Measurements from ENCODE around the gene MYEOV. TPM values are rescaled to one million over a fixed set of nuclear protein-coding genes. Genes with fewer than 3 reads are reported as not detected.

Gene MYEOV
- total and polyA plus RNA-seq, 4 donors, result 0.37 to 0.82 (median 0.64) TPM

- WGBS, 2 donors, result 86 to 88% methylated on average over 8 of the region's 8 CpGs
- no peak for TF ChIP-seq CTCF (IDR thresholded peaks at IDR 0.05; ENCODE audit: control extremely low read depth, extremely low read depth)
Measured at GRCh38 chr11:69309631-69310280, 15.8 kb downstream of the MYEOV start.

GRCh38 chr11:69310351-69310750 is 16.4 kb downstream of the MYEOV start:
- H3K4me3 ChIP-seq, result no peak overlapping the region
- no peaks in the 10 kb centered on the region for H3K36me3 ChIP-seq (ENCODE audit: control insufficient read depth in 4 of 4, insufficient read depth in 4 of 4, low read length in 4 of 4)
- peaks cover 0 to 2% (median 0%) of the 10 kb centered on the region in 4 donors for H3K9me3 ChIP-seq (ENCODE audit: control insufficient read depth in 4 of 4, insufficient read depth in 3 of 4, low read length in 3 of 4)
- DNase-seq, result peak in 1 of 3 donors; percentile 7
- peak overlapping the region in 1 of 2 donors; percentile 36 for H3K9ac ChIP-seq (ENCODE audit: insufficient read depth in 1 of 2, low read length in 2 of 2)
- no peak for TF ChIP-seq CTCF (IDR thresholded peaks at IDR 0.05; ENCODE audit: control extremely low read depth, extremely low read depth)
- H3K27ac ChIP-seq (ENCODE audit: low read depth in 1 of 2, low read length in 1 of 2), result no peak overlapping the region
- no peak for ATAC-seq (ENCODE audit: insufficient read depth, low FRiP score)
- H3K4me1 ChIP-seq (ENCODE audit: control insufficient read depth in 5 of 5, insufficient read depth in 5 of 5, low read length in 5 of 5), result peaks cover 0 to 68% (median 28%) of the 10 kb centered on the region in 5 donors
- H3K27me3 ChIP-seq (ENCODE audit: control insufficient read depth in 3 of 3, insufficient read depth in 3 of 3, low read length in 2 of 3), result no peaks in the 10 kb centered on the region
- 93% methylated on average over 13 of the region's 13 CpGs for WGBS, 2 donors

More at GRCh38 chr11:69309631-69310280, 15.8 kb downstream of the MYEOV start:
- DNase-seq (peak; percentile 18 to 86 (median 65)), ATAC-seq (ENCODE audit: insufficient read depth, low FRiP score) (no peak)
- no peaks in the 10 kb centered on the region for H3K36me3 ChIP-seq (ENCODE audit: control insufficient read depth in 4 of 4, insufficient read depth in 4 of 4, low read length in 4 of 4)
- peak overlapping the region in 1 of 2 donors; percentile 36 for H3K9ac ChIP-seq (ENCODE audit: insufficient read depth in 1 of 2, low read length in 2 of 2)
- no peak overlapping the region for H3K4me3 ChIP-seq
- H3K4me1 ChIP-seq (ENCODE audit: control insufficient read depth in 5 of 5, insufficient read depth in 5 of 5, low read length in 5 of 5), result peaks cover 0 to 68% (median 28%) of the 10 kb centered on the region in 5 donors
- H3K27ac ChIP-seq (ENCODE audit: low read depth in 1 of 2, low read length in 1 of 2), result no peak overlapping the region
- H3K27me3 ChIP-seq (ENCODE audit: control insufficient read depth in 3 of 3, insufficient read depth in 3 of 3, low read length in 2 of 3), result no peaks in the 10 kb centered on the region
- peaks cover 0 to 2% (median 0%) of the 10 kb centered on the region in 4 donors for H3K9me3 ChIP-seq (ENCODE audit: control insufficient read depth in 4 of 4, insufficient read depth in 3 of 4, low read length in 3 of 4)

- peaks cover 0 to 2% (median 0%) of the 10 kb centered on the region in 4 donors for H3K9me3 ChIP-seq (ENCODE audit: control insufficient read depth in 4 of 4, insufficient read depth in 3 of 4, low read length in 3 of 4)
- H3K9ac ChIP-seq (ENCODE audit: insufficient read depth in 1 of 2, low read length in 2 of 2), result peak overlapping the region in 1 of 2 donors; percentile 11
- H3K27ac ChIP-seq (ENCODE audit: low read depth in 1 of 2, low read length in 1 of 2), result peak overlapping the region in 1 of 2 donors; percentile 15
- DNase-seq, result peak in 1 of 3 donors; percentile 14
- no peak for ATAC-seq (ENCODE audit: insufficient read depth, low FRiP score)
- peaks cover 0 to 63% (median 28%) of the 10 kb centered on the region in 5 donors for H3K4me1 ChIP-seq (ENCODE audit: control insufficient read depth in 5 of 5, insufficient read depth in 5 of 5, low read length in 5 of 5)
- no peak overlapping the region for H3K4me3 ChIP-seq
- WGBS, 2 donors, result 72 to 82% methylated on average over 14 of the region's 14 CpGs
- no peaks in the 10 kb centered on the region for H3K36me3 ChIP-seq (ENCODE audit: control insufficient read depth in 4 of 4, insufficient read depth in 4 of 4, low read length in 4 of 4)
- TF ChIP-seq CTCF (IDR thresholded peaks at IDR 0.05; ENCODE audit: control extremely low read depth, extremely low read depth), result no peak
- H3K27me3 ChIP-seq (ENCODE audit: control insufficient read depth in 3 of 3, insufficient read depth in 3 of 3, low read length in 2 of 3), result no peaks in the 10 kb centered on the region
Measured at GRCh38 chr11:69310934-69311766, 17.2 kb downstream of the MYEOV start.

Data from lung (tissue), 12 donors.